Erythroblast (primary cell): ENCODE measurements around the gene PNMT.

Experiments
- GATA1 ChIP-seq: IDR thresholded peaks from 2 replicates; pipeline ENCODE4 v1.6.1; 2011; ENCODE audit warnings: low read depth, mild to moderate bottlenecking, control low read depth, low read length, moderate library complexity
- POLR2A ChIP-seq: IDR thresholded peaks from 2 replicates; pipeline ENCODE4 v1.6.1; 2011; ENCODE audit warnings: mild to moderate bottlenecking, low read length

GRCh38 chr17:39655105-39655504 is 13.1 kb upstream of the PNMT start:
- TF ChIP-seq POLR2A (no peak), GATA1 (no peak)
